Breast epithelium (tissue), 4 donors: Measurements from ENCODE around the gene CTNNA3. TPM values are rescaled to one million over a fixed set of nuclear protein-coding genes. Genes with fewer than 3 reads are reported as not detected.

Experiments
- DNase-seq, 2 donors: peaks; one replicate each; pipeline ENCODE4 v3.0.0-alpha.2; 2019; ENCODE audit warnings: low spot score in 2 of 2
- H3K27ac ChIP-seq, 2 donors: fragments of 200-600 bp; sonication (generic) in 1 of 2; one replicate each; pipeline ENCODE4 v1.5.1; 2016 to 2019; ENCODE audit warnings: mild to moderate bottlenecking in 1 of 2
- H3K27me3 ChIP-seq, 2 donors: fragments of 200-600 bp; sonication (generic) in 1 of 2; one replicate each; pipeline versions ENCODE4 v1.5.1 to v1.6.0; 2017 to 2019; ENCODE audit warnings: control low read depth in 1 of 2, mild to moderate bottlenecking in 1 of 2
- H3K36me3 ChIP-seq: fragments of 200-600 bp; one replicate; pipeline ENCODE4 v1.5.1; 2019
- H3K4me1 ChIP-seq, 2 donors: fragments of 200-600 bp; sonication (generic); one replicate each; pipeline ENCODE4 v1.5.1; 2016 to 2019; ENCODE audit warnings: control low read depth in 1 of 2
- H3K4me3 ChIP-seq, 3 donors: fragments of 200-600 bp; sonication (generic); 1 replicate in 2 of 3; 2 replicates in 1 of 3; pipeline ENCODE4 v1.5.1; 2016 to 2019; ENCODE audit warnings: mild to moderate bottlenecking in 3 of 3, moderate library complexity in 2 of 3
- H3K9me3 ChIP-seq, 2 donors: fragments of 200-600 bp; sonication (generic) in 1 of 2; one replicate each; pipeline ENCODE4 v1.5.1; 2016 to 2019; ENCODE audit warnings: control low read depth in 1 of 2
- POLR2A ChIP-seq: fragments of 450-650 bp; IDR thresholded peaks from one replicate; pipeline ENCODE4 v1.6.1; 2016; ENCODE audit warnings: antibody characterized with exemption, mild to moderate bottlenecking, moderate library complexity
- POLR2AphosphoS5 ChIP-seq, 3 donors: sonication (generic); formaldehyde crosslinking; IDR thresholded peaks; one replicate each; pipeline ENCODE4 v1.6.1; 2017; ENCODE audit warnings: antibody characterized with exemption in 3 of 3
- intact Hi-C: fragments of 100-400 bp; cut with DNase I; formaldehyde crosslinking; loops from one replicate; pipeline ENCODE4 v1.15.1; 2023; ENCODE audit warnings: low total_unique reads
- total RNA-seq, 3 donors: library from RNA; depleted of rRNA; stranded (reverse); fragments of >200 nt; gene quantifications; one replicate each; pipeline ENCODE4 v1.1.0, GENCODE V29; 2016
- TF ChIP-seq, protein P1 (sequence below), 3 donors: fragments of 450-650 bp; IDR thresholded peaks; one replicate each; pipeline ENCODE4 v1.5.1; 2016 to 2017; ENCODE audit warnings: antibody characterized with exemption in 3 of 3, mild to moderate bottlenecking in 3 of 3, moderate library complexity in 3 of 3

CTNNA3 gene
- total RNA-seq, 3 donors from 2014 or later: 0.33 to 1.1 (median 0.59) TPM

GRCh38 chr10:66927251-66927935 is 768.6 kb downstream of the CTNNA3 start:
- Histone ChIP-seq H3K27ac (no peak overlapping the region), H3K36me3 (no peaks in the 10 kb centered on the region), H3K9me3 (no peaks in the 10 kb centered on the region), H3K4me1 (no peaks in the 10 kb centered on the region), H3K27me3 (peaks cover 0 to 46% of the 10 kb centered on the region in 2 donors), H3K4me3 (no peak overlapping the region)
- no peak for TF ChIP-seq POLR2AphosphoS5 (IDR thresholded peaks at IDR 0.05)
- TF ChIP-seq, protein P1, sequence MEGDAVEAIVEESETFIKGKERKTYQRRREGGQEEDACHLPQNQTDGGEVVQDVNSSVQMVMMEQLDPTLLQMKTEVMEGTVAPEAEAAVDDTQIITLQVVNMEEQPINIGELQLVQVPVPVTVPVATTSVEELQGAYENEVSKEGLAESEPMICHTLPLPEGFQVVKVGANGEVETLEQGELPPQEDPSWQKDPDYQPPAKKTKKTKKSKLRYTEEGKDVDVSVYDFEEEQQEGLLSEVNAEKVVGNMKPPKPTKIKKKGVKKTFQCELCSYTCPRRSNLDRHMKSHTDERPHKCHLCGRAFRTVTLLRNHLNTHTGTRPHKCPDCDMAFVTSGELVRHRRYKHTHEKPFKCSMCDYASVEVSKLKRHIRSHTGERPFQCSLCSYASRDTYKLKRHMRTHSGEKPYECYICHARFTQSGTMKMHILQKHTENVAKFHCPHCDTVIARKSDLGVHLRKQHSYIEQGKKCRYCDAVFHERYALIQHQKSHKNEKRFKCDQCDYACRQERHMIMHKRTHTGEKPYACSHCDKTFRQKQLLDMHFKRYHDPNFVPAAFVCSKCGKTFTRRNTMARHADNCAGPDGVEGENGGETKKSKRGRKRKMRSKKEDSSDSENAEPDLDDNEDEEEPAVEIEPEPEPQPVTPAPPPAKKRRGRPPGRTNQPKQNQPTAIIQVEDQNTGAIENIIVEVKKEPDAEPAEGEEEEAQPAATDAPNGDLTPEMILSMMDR (IDR thresholded peaks at IDR 0.05): no peak
- no peak for TF ChIP-seq POLR2A
- no peak for DNase-seq
- intact Hi-C loops: no loop called here

- Histone ChIP-seq H3K9me3 (no peaks in the 10 kb centered on the region), H3K36me3 (no peaks in the 10 kb centered on the region), H3K4me3 (no peak overlapping the region), H3K4me1 (no peaks in the 10 kb centered on the region), H3K27ac (no peak overlapping the region), H3K27me3 (peaks cover 0 to 46% of the 10 kb centered on the region in 2 donors)
- DNase-seq: no peak
- intact Hi-C loops: no loop called here
- TF ChIP-seq, protein P1 (IDR thresholded peaks at IDR 0.05): no peak
- TF ChIP-seq POLR2A (no peak), POLR2AphosphoS5 (IDR thresholded peaks at IDR 0.05) (no peak)
Observed at GRCh38 chr10:66926841-66927240, 769.2 kb downstream of the CTNNA3 start.

DNA sequence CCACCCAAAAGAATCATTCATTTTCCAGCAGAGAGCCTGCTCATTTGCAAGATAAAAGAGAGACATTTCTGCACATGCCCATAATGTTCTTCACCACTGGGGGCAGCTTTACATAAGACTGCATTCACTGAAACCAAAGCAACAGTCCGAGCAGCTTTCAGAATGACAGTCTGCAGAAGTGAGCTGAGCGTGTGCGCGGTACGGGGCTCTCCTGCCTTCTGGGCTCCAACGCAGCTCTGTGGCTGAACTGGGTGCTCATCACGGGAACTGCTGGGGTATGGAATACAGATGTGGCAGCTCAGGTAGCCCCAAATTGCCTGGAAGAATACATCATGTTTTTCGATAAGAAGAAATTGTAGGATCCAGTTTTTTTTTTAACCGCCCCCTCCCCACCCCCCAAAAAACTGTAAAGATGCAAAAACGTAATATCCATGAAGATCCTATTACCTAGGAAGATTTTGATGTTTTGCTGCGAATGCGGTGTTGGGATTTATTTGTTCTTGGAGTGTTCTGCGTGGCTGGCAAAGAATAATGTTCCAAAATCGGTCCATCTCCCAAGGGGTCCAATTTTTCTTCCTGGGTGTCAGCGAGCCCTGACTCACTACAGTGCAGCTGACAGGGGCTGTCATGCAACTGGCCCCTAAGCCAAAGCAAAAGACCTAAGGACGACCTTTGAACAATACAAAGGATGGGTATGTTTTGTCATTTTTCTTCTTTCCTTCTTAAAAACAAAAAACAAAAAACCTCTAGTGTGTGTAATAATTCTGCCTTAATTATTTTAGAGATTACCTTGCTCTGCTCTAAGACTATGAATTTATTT is 769.9 kb downstream of the CTNNA3 start, which contains the start of gene LRRTM3:
Gene LRRTM3 (plus strand): TSS at position 141 of the 820 bp plus-strand sequence.
- no peak for DNase-seq
- Histone ChIP-seq H3K9me3 (no peaks in the 10 kb centered on the region), H3K36me3 (no peaks in the 10 kb centered on the region), H3K4me3 (peak within 1 kb of the TSS in 1 of 3 donors; percentile 23), H3K4me1 (no peaks in the 10 kb centered on the region), H3K27me3 (peaks cover 0 to 46% of the 10 kb centered on the region in 2 donors), H3K27ac (no peak within 1 kb of the TSS)
- intact Hi-C loops: no loop called here
- TF ChIP-seq, protein P1 (IDR thresholded peaks at IDR 0.05): peak; percentile 11 to 53 (median 26)
- no peak for TF ChIP-seq POLR2A

- Histone ChIP-seq H3K27me3 (peaks cover 0 to 45% of the 10 kb centered on the region in 2 donors), H3K4me3 (no peak overlapping the region), H3K9me3 (no peaks in the 10 kb centered on the region), H3K36me3 (no peaks in the 10 kb centered on the region), H3K4me1 (no peaks in the 10 kb centered on the region), H3K27ac (no peak overlapping the region)
- TF ChIP-seq POLR2A (no peak), POLR2AphosphoS5 (IDR thresholded peaks at IDR 0.05) (no peak)
- intact Hi-C loops: no loop called here
- no peak for DNase-seq
Observed at GRCh38 chr10:66925373-66925772, 770.6 kb downstream of the CTNNA3 start.

DNA sequence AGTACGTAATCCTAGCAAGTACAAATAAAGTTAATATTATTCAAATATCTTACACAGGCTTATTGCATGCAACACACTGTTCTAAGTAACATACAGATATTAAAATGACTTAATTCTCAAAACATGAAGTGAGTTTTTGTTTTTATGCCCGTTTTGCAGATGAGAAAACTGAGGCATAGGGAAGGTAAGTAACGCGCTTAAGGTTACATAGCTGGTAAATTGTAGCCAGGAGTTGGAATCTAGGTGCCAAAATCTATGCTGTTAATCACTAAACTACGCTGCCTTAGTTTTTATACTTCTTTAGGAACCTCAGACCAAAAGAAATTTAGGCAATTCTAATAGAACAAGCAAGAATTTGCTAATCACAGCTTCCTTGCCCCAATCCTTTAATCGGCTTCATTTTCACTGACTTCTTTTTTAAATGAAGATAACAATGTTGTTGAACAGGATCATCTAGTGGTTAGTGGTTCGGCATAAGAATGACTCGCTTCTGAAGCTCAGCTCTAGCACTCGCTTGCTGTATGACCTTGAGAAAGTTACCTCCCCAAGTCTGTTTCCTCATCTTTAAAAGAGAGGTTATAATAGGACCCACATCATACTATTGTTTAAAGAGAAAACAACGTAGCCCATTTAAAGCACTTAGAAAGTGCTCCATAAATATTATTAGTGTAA is 771.2 kb downstream of the CTNNA3 start:
- no peaks in the 10 kb centered on the region for H3K9me3 ChIP-seq
- H3K27ac ChIP-seq: no peak overlapping the region
- no peaks in the 10 kb centered on the region for H3K4me1 ChIP-seq
- H3K4me3 ChIP-seq: no peak overlapping the region
- DNase-seq: no peak
- intact Hi-C loops: no loop called here
- TF ChIP-seq POLR2A (no peak), POLR2AphosphoS5 (IDR thresholded peaks at IDR 0.05) (no peak)
- TF ChIP-seq, protein P1 (IDR thresholded peaks at IDR 0.05): no peak
- peaks cover 0 to 39% of the 10 kb centered on the region in 2 donors for H3K27me3 ChIP-seq
- H3K36me3 ChIP-seq: no peaks in the 10 kb centered on the region
